ENCODE measurements around the gene S1PR1.

DNA sequence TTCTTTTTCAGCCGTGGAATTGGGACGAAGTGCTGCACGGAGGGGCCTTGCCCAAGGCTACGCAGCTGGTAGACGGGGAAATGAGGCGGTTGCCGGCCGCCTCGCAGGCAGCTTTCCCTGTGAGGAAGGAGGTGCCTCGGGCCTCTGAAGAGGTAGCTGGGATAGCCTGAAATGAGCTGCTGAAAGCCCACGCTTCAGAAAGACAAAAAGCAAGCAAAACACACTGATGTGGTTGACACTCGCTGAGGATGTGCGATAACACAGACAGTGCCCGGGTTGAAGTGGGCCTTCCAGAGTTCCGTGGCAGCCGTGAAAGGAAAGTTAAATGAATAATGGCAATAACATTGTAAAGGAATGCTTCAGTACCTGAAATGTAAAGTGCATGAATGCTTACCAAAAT is 47.2 kb downstream of the S1PR1 start:
- no peak for TF ChIP-seq POLR2A (IDR thresholded peaks at IDR 0.05)
- TF ChIP-seq, protein P1, sequence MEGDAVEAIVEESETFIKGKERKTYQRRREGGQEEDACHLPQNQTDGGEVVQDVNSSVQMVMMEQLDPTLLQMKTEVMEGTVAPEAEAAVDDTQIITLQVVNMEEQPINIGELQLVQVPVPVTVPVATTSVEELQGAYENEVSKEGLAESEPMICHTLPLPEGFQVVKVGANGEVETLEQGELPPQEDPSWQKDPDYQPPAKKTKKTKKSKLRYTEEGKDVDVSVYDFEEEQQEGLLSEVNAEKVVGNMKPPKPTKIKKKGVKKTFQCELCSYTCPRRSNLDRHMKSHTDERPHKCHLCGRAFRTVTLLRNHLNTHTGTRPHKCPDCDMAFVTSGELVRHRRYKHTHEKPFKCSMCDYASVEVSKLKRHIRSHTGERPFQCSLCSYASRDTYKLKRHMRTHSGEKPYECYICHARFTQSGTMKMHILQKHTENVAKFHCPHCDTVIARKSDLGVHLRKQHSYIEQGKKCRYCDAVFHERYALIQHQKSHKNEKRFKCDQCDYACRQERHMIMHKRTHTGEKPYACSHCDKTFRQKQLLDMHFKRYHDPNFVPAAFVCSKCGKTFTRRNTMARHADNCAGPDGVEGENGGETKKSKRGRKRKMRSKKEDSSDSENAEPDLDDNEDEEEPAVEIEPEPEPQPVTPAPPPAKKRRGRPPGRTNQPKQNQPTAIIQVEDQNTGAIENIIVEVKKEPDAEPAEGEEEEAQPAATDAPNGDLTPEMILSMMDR (IDR thresholded peaks at IDR 0.05 in 8 of 11, conservative IDR thresholded peaks at IDR 0.05 in 3 of 11) = no peak
